OCI-LY7 (cell line): ENCODE results near the gene ANKRD37. TPM values are rescaled to one million over a fixed set of nuclear protein-coding genes. Genes with fewer than 3 reads are reported as not detected.

Source experiments
- BruUV-seq: library from RNA; stranded (reverse); fragments of 400-500 nt; replicated peaks from 2 replicates; lab custom pipeline; 2021; lab: Mats Ljungman, UMichigan
- CTCF ChIA-PET: fragments of 300-600 bp; sonication (Branson Sonifier 250); formaldehyde crosslinking; loops from one replicate; lab custom pipeline; 2022; ENCODE audit warnings: antibody characterized with exemption; ENCODE audit not compliant: unreplicated experiment; lab: Charles Lee
- POLR2A ChIA-PET: fragments of 300-600 bp; sonication (Branson Sonifier 250); formaldehyde crosslinking; loops from one replicate; lab custom pipeline; 2022; ENCODE audit warnings: antibody characterized with exemption; lab: Charles Lee
- DNase-seq: peaks from one replicate; pipeline ENCODE4 v3.0.0-alpha.2; 2015; ENCODE audit warnings: low spot score
- H2AFZ ChIP-seq: fragments of 200-600 bp; sonication (generic), shearing (Covaris generic); 2 replicates; pipeline ENCODE4 v1.6.1; 2014; ENCODE audit warnings: mild to moderate bottlenecking, antibody characterized with exemption, low read length, moderate library complexity
- H3K27ac ChIP-seq: fragments of 200-600 bp; sonication (generic); 2 replicates; pipeline ENCODE4 v1.5.1; 2014; ENCODE audit warnings: mixed run types, low read depth, mild to moderate bottlenecking, moderate library complexity, low read length, inconsistent platforms; ENCODE audit not compliant: poor library complexity, severe bottlenecking
- H3K36me3 ChIP-seq: fragments of 200-600 bp; sonication (generic); 2 replicates; pipeline ENCODE4 v1.6.1; 2014; ENCODE audit warnings: mild to moderate bottlenecking, antibody characterized with exemption, low read length, moderate library complexity, mixed read lengths; ENCODE audit not compliant: insufficient read depth
- H3K4me1 ChIP-seq: fragments of 200-600 bp; sonication (generic); 2 replicates; pipeline ENCODE4 v1.5.1; 2014; ENCODE audit warnings: mild to moderate bottlenecking, low read length; ENCODE audit not compliant: insufficient read depth, poor library complexity, severe bottlenecking
- H3K4me2 ChIP-seq: fragments of 200-600 bp; sonication (generic); 2 replicates; pipeline ENCODE4 v1.6.1; 2014; ENCODE audit warnings: mild to moderate bottlenecking, low read length
- H3K4me3 ChIP-seq: fragments of 200-600 bp; sonication (generic); 2 replicates; pipeline ENCODE4 v1.5.1; 2014; ENCODE audit warnings: mild to moderate bottlenecking, low read depth, low read length; ENCODE audit not compliant: poor library complexity, severe bottlenecking
- H3K79me2 ChIP-seq: fragments of 200-600 bp; sonication (generic); 2 replicates; pipeline ENCODE4 v1.6.1; 2016; ENCODE audit warnings: low read depth, mild to moderate bottlenecking, low read length, moderate library complexity, mixed read lengths; ENCODE audit not compliant: insufficient read depth
- H3K9me2 ChIP-seq: fragments of 200-600 bp; sonication (generic); 2 replicates; pipeline ENCODE4 v1.6.1; 2016; ENCODE audit warnings: mild to moderate bottlenecking, low read length, mixed read lengths; ENCODE audit not compliant: insufficient read depth
- H3K9me3 ChIP-seq: fragments of 200-600 bp; sonication (generic); 2 replicates; pipeline ENCODE4 v1.6.1; 2014; ENCODE audit warnings: mild to moderate bottlenecking, mixed run types, low read length, mixed read lengths
- H4K20me1 ChIP-seq: fragments of 200-600 bp; sonication (generic); 2 replicates; pipeline ENCODE4 v1.6.1; 2014; ENCODE audit warnings: mild to moderate bottlenecking, antibody characterized with exemption, low read length, moderate library complexity, mixed read lengths; ENCODE audit not compliant: insufficient read depth
- CTCF ChIP-seq: fragments of 200-600 bp; sonication (generic); conservative IDR thresholded peaks from 2 replicates; pipeline ENCODE4 v1.5.1; 2014; ENCODE audit warnings: mild to moderate bottlenecking, antibody characterized with exemption, low read length, moderate library complexity, mixed read lengths
- EZH2phosphoT487 ChIP-seq: fragments of 200-600 bp; sonication (generic); IDR thresholded peaks from 2 replicates; pipeline ENCODE4 v1.6.1; 2018; ENCODE audit warnings: low read depth, borderline replicate concordance, mild to moderate bottlenecking, mixed run types, antibody characterized with exemption, low read length, moderate library complexity, mixed read lengths
- intact Hi-C: fragments of 100-400 bp; cut with micrococcal nuclease; formaldehyde crosslinking; loops from one replicate; pipeline ENCODE4 v1.10.0; 2022; ENCODE audit not compliant: unreplicated experiment
- total RNA-seq, 2 experiments: library from RNA; depleted of rRNA in 1 of 2; stranded (reverse); fragments of >200 nt in 1 of 2; shearing (Covaris generic) in 1 of 2; gene quantifications; 2 replicates each; pipeline ENCODE4 v1.2.3, GENCODE V29; 2014 to 2022

ANKRD37 gene
- total RNA-seq, 2 experiments from 2014 or later: 3.8 to 14.1 TPM

GRCh38 chr4:185380320-185380719, 16.3 kb upstream of the ANKRD37 start:
- CTCF ChIA-PET: no interaction called here
- POLR2A ChIA-PET: interaction anchor here (0.7 to 1.0 kb wide), 3 partner anchors 13 to 93 kb away, joined by 3 read pairs; no protein-coding TSS in a partner anchor
- no peaks in the 10 kb centered on the region for H4K20me1 ChIP-seq
- no peak overlapping the region for H2AFZ ChIP-seq
- no peak overlapping the region for H3K4me2 ChIP-seq
- DNase-seq: no peak
- H3K4me3 ChIP-seq: no peak overlapping the region
- no TSS peak for BruUV-seq
- TF ChIP-seq CTCF (no peak), EZH2phosphoT487 (no peak)
- no peak overlapping the region for H3K27ac ChIP-seq
- H3K4me1 ChIP-seq: no peaks in the 10 kb centered on the region
- peaks cover 4% of the 10 kb centered on the region for H3K36me3 ChIP-seq
- no peaks in the 10 kb centered on the region for H3K9me2 ChIP-seq
- peaks cover 19% of the 10 kb centered on the region for H3K9me3 ChIP-seq
- no peaks in the 10 kb centered on the region for H3K79me2 ChIP-seq
- intact Hi-C loops: no loop called here

GRCh38 chr4:185381288-185382196, 15.1 kb upstream of the ANKRD37 start:
- no peaks in the 10 kb centered on the region for H4K20me1 ChIP-seq
- no peak overlapping the region for H3K4me3 ChIP-seq
- H2AFZ ChIP-seq: no peak overlapping the region
- DNase-seq: no peak
- POLR2A ChIA-PET: interaction anchor here (0.6 to 1.0 kb wide), 4 partner anchors 12 to 484 kb away, joined by 3 to 4 read pairs (median 4); no protein-coding TSS in a partner anchor
- no TSS peak for BruUV-seq
- H3K9me3 ChIP-seq: peaks cover 19% of the 10 kb centered on the region
- intact Hi-C loops: no loop called here
- peaks cover 4% of the 10 kb centered on the region for H3K36me3 ChIP-seq
- H3K9me2 ChIP-seq: no peaks in the 10 kb centered on the region
- H3K4me1 ChIP-seq: no peaks in the 10 kb centered on the region
- TF ChIP-seq CTCF: no peak
- no peak for TF ChIP-seq EZH2phosphoT487
- H3K27ac ChIP-seq: no peak overlapping the region
- CTCF ChIA-PET: no interaction called here
- H3K4me2 ChIP-seq: no peak overlapping the region
- no peaks in the 10 kb centered on the region for H3K79me2 ChIP-seq

DNA sequence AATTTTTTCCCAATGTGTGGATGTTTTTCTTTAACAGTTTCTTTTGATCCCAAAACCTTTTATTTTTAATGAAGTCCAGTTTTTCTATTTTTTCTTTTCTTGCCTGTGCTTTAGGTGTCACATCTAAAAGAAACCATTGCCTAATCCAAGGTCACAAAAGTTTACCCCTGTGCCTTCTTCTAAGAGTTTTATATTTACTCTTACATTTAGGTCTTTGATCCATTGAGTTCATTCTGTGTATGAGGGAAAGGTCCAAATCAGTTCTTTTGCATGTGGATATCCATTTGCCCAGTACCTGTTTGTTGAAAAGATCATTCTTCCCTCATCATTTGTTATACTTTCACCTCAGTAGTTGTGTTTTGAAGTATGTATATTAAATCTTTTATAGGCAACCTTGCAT, 13.9 kb upstream of the ANKRD37 start:
- peaks cover 19% of the 10 kb centered on the region for H3K9me3 ChIP-seq
- DNase-seq: no peak
- BruUV-seq: no TSS peak
- H3K9me2 ChIP-seq: no peaks in the 10 kb centered on the region
- peaks cover 4% of the 10 kb centered on the region; the same call in 1 of the 2 replicates for H3K36me3 ChIP-seq
- intact Hi-C loops: no loop called here
- no peaks in the 10 kb centered on the region for H4K20me1 ChIP-seq
- CTCF ChIA-PET: no interaction called here
- POLR2A ChIA-PET: interaction anchor here (0.6 kb wide), 1 partner anchor 186 kb away, joined by 4 read pairs; no protein-coding TSS in a partner anchor
- H3K79me2 ChIP-seq: no peaks in the 10 kb centered on the region
- no peak overlapping the region for H3K4me3 ChIP-seq
- no peak overlapping the region for H3K4me2 ChIP-seq
- no peak overlapping the region for H3K27ac ChIP-seq
- H3K4me1 ChIP-seq: no peaks in the 10 kb centered on the region
- TF ChIP-seq EZH2phosphoT487: no peak
- no peak overlapping the region for H2AFZ ChIP-seq
